K562 (cell line): ENCODE results near the gene ATP2B1.

Experiments used
- CTCF ChIP-seq, 3 experiments: IDR thresholded peaks in 2 of 3; conservative IDR thresholded peaks in 1 of 3; 2 replicates each; pipeline ENCODE4 v1.5.1; 2011 to 2012; ENCODE audit warnings: low read length in 3 of 3, mild to moderate bottlenecking in 3 of 3, control low read depth in 2 of 3, improper control_type of control experiment in 1 of 3, inconsistent platforms in 1 of 3, low read depth in 1 of 3, mixed read lengths in 1 of 3, moderate library complexity in 1 of 3; ENCODE audit not compliant: insufficient read depth in 2 of 3
- SMAD1 ChIP-seq: fragments of 150-350 bp; IDR thresholded peaks from 2 replicates; pipeline ENCODE4 v1.6.1; 2014; ENCODE audit warnings: low read length, low read depth; ENCODE audit not compliant: partially characterized antibody
- USF2 ChIP-seq: sonication (generic); formaldehyde crosslinking; IDR thresholded peaks from 2 replicates; pipeline ENCODE4 v1.5.0; 2020; ENCODE audit warnings: missing genetic modification reagents

- TF ChIP-seq SMAD1 (no peak), USF2 (CRISPR knock-in tag) (no peak), CTCF (IDR thresholded peaks at IDR 0.05 in 2 of 3, conservative IDR thresholded peaks at IDR 0.05 in 1 of 3; ENCODE audit: insufficient read depth in 2 of 3, low read depth in 1 of 3, low read length in 3 of 3) (no peak)
Observed at GRCh38 chr12:89742337-89743022, 33.8 kb upstream of the ATP2B1 start.
